Coronary artery (tissue), 2 donors: ENCODE measurements around the gene TEDDM1.
"Not testable (repeated sequence)": the region's sequence is repeated elsewhere in the genome, so short reads cannot be mapped to it uniquely, and the experiment has no call there.

Source experiments
- DNase-seq: peaks from one replicate; pipeline ENCODE4 v3.0.0-alpha.2; 2017; ENCODE audit warnings: low spot score
- H3K27ac ChIP-seq, 2 donors: fragments of 200-600 bp; sonication (generic); one replicate each; pipeline ENCODE4 v1.5.1; 2016 to 2019
- H3K4me3 ChIP-seq: fragments of 200-600 bp; sonication (generic); 2 replicates; pipeline ENCODE4 v1.5.1; 2016; ENCODE audit warnings: mild to moderate bottlenecking, moderate library complexity
- TF ChIP-seq, protein P1 (sequence below): fragments of 200-600 bp; sonication (generic); IDR thresholded peaks from one replicate; pipeline ENCODE4 v1.5.1; 2019; ENCODE audit warnings: antibody characterized with exemption

TEDDM1 gene, protein sequence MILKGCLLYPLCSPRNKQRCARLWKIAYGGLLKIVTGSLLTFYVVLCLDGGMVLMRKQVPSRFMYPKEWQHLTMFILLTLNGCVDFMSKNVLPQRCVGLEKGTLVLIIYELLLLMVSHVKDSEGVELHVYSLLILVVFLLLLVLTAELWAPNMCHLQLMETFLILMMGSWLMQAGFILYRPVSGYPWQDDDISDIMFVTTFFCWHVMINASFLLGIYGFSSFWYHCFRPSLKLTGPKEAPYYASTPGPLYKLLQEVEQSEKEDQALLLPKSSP

DNA sequence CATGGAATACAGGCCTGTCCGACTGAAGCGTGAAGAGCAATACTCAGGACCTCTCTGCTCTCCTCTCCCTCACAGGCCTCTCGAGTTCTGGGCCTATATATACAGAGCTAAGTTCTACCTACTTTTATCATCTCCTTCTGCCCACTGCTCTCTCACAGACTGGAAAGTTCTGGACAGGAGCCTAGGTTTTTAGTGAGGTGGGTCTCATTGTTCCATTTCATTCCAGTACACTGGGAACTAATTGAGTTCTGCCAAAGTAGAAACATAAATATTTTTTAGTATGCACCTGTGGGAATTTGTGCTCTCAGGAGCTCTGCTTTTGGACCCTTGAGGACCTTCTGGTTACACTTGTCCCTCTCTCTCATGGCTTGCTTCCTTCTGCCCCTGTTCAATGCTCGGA, at the start of gene TEDDM1:
Gene TEDDM1, minus strand, starts transcription at position 101 of the 400 bp plus-strand sequence. CDS start 182 bp downstream, outside the sequence.
- no peak within 1 kb of the TSS for H3K4me3 ChIP-seq
- no peak for DNase-seq
- TF ChIP-seq, protein P1, sequence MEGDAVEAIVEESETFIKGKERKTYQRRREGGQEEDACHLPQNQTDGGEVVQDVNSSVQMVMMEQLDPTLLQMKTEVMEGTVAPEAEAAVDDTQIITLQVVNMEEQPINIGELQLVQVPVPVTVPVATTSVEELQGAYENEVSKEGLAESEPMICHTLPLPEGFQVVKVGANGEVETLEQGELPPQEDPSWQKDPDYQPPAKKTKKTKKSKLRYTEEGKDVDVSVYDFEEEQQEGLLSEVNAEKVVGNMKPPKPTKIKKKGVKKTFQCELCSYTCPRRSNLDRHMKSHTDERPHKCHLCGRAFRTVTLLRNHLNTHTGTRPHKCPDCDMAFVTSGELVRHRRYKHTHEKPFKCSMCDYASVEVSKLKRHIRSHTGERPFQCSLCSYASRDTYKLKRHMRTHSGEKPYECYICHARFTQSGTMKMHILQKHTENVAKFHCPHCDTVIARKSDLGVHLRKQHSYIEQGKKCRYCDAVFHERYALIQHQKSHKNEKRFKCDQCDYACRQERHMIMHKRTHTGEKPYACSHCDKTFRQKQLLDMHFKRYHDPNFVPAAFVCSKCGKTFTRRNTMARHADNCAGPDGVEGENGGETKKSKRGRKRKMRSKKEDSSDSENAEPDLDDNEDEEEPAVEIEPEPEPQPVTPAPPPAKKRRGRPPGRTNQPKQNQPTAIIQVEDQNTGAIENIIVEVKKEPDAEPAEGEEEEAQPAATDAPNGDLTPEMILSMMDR: no peak

DNA sequence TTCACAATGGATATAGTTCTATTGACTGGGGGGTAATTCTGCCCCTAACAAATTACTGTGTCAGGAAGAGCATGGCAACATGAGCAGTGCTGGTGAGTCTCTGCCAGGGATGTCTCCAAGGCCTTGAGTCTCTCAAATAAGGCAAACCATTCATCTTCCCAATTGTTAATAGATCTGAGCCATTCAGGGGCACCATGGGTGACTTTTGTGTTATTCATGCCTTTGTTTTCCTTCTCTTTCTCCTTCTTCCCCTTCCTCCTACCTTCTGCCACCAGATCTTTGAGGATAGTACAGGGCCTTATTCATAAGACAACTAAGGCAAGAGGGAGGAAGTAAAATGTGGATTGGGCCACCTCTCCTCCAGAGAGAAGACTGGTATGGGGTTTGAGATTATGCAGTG, 49.6 kb upstream of the TEDDM1 start, which contains the start of gene RGSL1:
Gene RGSL1, plus strand, starts transcription at position 60 of the 400 bp plus-strand sequence. Its CDS starts 20 bp downstream, at position 80.
- no peak within 1 kb of the TSS for H3K4me3 ChIP-seq
- TF ChIP-seq, protein P1: no peak
- H3K27ac ChIP-seq: no peak within 1 kb of the TSS
- no peak for DNase-seq

More for the DNA sequence above, at the start of gene TEDDM1:
- H3K27ac ChIP-seq: no peak within 1 kb of the TSS

DNA sequence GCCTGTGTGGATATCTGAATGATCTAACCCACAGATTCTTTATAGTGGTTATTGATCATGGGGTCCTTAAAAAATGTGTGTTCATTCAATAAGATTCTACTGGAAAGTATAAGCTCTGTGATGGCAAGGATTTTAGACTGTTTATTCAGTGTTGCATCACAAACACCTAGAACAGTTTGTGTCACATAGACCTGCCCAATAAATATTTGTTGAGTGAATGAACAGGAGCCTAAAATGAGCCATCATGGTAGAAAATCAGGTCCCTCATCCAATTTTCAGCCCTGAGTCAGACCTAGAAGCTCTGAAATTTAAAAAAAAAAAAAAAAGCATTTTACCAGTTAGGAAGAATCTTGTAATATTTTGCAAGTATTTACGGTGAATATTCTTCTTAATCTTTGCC, 47.2 kb upstream of the TEDDM1 start:
- no peak for DNase-seq
- TF ChIP-seq, protein P1: no peak
- H3K4me3 ChIP-seq: no peak overlapping the region
- H3K27ac ChIP-seq: no peak overlapping the region

DNA sequence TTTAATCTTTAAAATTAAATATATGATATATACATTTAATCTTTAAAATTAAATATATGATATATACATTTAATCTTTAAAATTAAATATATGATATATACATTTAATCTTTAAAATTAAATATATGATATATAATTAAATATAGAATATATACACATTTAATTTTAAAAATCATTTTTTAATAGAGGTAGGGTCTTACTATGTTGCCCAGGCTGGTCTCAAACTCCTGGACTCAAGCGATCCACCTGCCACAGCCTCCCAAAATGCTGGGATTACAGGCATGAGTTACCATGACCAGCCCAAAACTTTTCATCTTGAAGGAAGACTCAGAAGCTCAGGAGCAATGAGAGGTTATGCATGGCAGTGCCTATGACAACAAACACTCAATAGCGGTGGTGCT, 46.7 kb upstream of the TEDDM1 start:
- not testable (repeated sequence) for DNase-seq, H3K4me3 ChIP-seq, H3K27ac ChIP-seq

DNA sequence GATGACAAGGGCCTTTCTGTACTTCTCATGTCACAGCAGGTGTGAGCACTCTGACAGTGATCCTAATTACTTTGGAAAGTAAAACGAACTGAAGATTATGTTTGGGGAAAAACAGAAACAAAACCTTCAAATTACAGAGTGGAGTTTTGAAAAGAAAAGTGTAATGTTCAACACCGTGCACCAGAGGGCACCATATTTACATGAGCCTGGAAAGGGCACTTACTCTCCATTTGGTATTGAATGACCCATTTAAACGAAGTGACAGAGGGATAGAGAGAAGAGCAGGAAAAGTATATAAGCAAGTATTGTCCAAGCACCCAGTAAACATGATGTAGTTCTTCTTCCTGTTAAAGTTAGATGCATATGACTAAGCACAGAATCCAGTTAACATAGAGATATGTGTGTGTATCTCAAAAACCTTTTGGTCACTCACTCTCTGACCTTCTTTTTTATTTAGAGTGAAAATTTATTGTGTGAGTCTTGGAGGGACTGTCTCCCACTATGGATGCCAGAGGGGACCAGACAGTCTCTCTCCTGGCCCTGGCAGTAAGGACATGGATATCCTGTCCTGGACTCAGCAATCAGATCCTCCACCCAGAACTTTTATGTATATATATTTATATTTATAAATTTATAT, 45.7 kb upstream of the TEDDM1 start:
- H3K4me3 ChIP-seq: no peak overlapping the region
- TF ChIP-seq, protein P1: no peak
- no peak for DNase-seq
- H3K27ac ChIP-seq: no peak overlapping the region

DNA sequence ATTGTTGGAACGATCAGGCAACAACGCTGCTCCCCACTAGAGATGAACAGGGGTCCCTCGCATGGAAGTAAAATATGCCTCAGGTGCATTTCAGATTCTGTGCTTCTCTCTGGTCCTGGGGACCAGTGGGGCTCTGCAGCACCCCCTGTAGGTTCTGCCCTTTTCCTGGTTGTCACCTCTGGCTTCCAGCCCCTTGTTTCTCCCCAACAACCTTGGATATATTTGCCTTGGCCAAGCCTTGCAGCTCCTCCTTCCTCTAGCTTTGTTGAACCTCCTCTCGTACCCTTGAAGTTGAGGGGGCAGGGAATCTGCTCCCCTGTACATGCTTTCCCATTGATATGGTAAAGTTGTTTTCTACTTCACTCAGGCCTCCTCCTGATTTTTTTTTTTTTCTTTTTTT, 44.0 kb upstream of the TEDDM1 start:
- no peak for DNase-seq
- Histone ChIP-seq H3K27ac (no peak overlapping the region), H3K4me3 (no peak overlapping the region)
- TF ChIP-seq, protein P1: no peak

DNA sequence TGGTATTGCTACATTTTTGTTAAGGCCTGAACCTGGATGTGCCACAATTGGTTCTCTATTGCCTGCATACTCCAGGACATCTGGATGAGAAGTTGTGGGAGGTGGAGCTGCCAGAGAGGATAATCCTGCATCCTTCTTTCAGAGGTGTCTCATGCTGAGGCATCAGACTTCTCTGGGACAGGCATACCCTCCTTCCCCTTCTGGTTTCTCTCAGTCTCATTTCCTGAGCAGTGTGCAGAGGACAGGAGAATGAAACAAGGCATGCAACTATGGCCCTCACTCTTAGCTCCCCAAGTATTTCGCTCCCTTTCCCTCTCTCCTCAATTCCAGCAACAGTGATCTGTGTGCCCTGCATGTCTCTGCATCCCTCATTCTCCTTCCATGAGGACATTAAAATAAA, 41.9 kb upstream of the TEDDM1 start:
- TF ChIP-seq, protein P1: no peak
- no peak overlapping the region for H3K4me3 ChIP-seq
- no peak overlapping the region for H3K27ac ChIP-seq
- no peak for DNase-seq
